GM18873 (cell line): Measurements from ENCODE around the gene STIM1.
"Not testable (repeated sequence)": the region's sequence is repeated elsewhere in the genome, so short reads cannot be mapped to it uniquely, and the experiment has no call there.

Source experiments
- ATAC-seq: cut with Tn5 transposase; IDR thresholded peaks from one replicate; pipeline ENCODE4 v1.9.1; 2021; ENCODE audit warnings: mild to moderate bottlenecking, moderate library complexity, moderate number of reproducible peaks; ENCODE audit not compliant: unreplicated experiment, low FRiP score

The STIM1 gene

GRCh38 chr11:4086575-4087353, 231.3 kb downstream of the STIM1 start:
- no peak for ATAC-seq

GRCh38 chr11:4087551-4087950, 232.1 kb downstream of the STIM1 start:
- no peak for ATAC-seq

GRCh38 chr11:4090258-4090657, 234.8 kb downstream of the STIM1 start:
- no peak for ATAC-seq

- no peak for ATAC-seq
Observed at GRCh38 chr11:4092026-4092425, 236.6 kb downstream of the STIM1 start.

- peak; percentile 1 for ATAC-seq
Observed at GRCh38 chr11:4093519-4094347, 238.3 kb downstream of the STIM1 start.

GRCh38 chr11:4094348-4095291, 239.2 kb downstream of the STIM1 start, which contains the start of gene RRM1:
Gene RRM1, plus strand, starts transcription at chr11:4094799. Its CDS starts 214 bp downstream, at chr11:4095013.
- ATAC-seq, result peak; percentile 87

GRCh38 chr11:4095509-4096230, 240.2 kb downstream of the STIM1 start:
- ATAC-seq, result no peak

GRCh38 chr11:4098026-4098621, 242.7 kb downstream of the STIM1 start:
- no peak for ATAC-seq

GRCh38 chr11:4102711-4103110, 247.2 kb downstream of the STIM1 start:
- ATAC-seq, result no peak

GRCh38 chr11:4103269-4103668, 247.8 kb downstream of the STIM1 start:
- ATAC-seq, result no peak

- ATAC-seq, result no peak
Observed at GRCh38 chr11:4105916-4106315, 250.5 kb downstream of the STIM1 start.

GRCh38 chr11:4111834-4112233, 256.4 kb downstream of the STIM1 start:
- no peak for ATAC-seq

GRCh38 chr11:4115128-4115527, 259.7 kb downstream of the STIM1 start:
- ATAC-seq, result no peak

GRCh38 chr11:4118107-4118506, 262.6 kb downstream of the STIM1 start:
- no peak for ATAC-seq

- no peak for ATAC-seq
Observed at GRCh38 chr11:4123218-4123617, 267.8 kb downstream of the STIM1 start.

GRCh38 chr11:4125141-4125540, 269.7 kb downstream of the STIM1 start:
- no peak for ATAC-seq

- ATAC-seq, result no peak
Observed at GRCh38 chr11:4127357-4127756, 271.9 kb downstream of the STIM1 start.

GRCh38 chr11:4130219-4130618, 274.8 kb downstream of the STIM1 start:
- ATAC-seq, result not testable (repeated sequence)

- no peak for ATAC-seq
Observed at GRCh38 chr11:4134806-4135205, 279.3 kb downstream of the STIM1 start.
